GM12872 (cell line): ENCODE measurements around the gene ZNF646.

Experiments used
- TF ChIP-seq, protein P1 (sequence below): IDR thresholded peaks from 3 replicates; pipeline ENCODE4 v1.5.1; 2011; ENCODE audit warnings: low read depth, mild to moderate bottlenecking, low read length, moderate library complexity; ENCODE audit not compliant: insufficient read depth

ZNF646 gene

DNA sequence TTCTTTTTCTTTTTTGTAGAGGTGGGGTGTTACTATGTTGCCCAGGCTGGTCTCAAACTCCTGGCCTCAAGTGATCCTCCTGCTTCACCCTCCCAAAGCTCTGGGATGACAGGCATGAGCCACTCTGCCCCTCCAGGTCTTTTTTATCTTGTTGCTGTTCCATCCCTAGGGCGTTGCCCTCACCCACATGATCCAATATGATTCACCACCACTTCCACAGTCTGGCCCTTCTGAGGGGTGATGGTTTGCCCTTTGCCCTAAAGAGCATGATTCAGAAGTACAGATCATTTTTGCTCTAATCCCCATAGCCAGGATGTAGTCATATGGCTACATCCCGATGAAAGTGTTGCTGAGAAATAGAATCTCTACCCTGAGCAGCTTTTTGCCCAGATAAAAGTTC, 22.1 kb upstream of the ZNF646 start:
- TF ChIP-seq, protein P1, sequence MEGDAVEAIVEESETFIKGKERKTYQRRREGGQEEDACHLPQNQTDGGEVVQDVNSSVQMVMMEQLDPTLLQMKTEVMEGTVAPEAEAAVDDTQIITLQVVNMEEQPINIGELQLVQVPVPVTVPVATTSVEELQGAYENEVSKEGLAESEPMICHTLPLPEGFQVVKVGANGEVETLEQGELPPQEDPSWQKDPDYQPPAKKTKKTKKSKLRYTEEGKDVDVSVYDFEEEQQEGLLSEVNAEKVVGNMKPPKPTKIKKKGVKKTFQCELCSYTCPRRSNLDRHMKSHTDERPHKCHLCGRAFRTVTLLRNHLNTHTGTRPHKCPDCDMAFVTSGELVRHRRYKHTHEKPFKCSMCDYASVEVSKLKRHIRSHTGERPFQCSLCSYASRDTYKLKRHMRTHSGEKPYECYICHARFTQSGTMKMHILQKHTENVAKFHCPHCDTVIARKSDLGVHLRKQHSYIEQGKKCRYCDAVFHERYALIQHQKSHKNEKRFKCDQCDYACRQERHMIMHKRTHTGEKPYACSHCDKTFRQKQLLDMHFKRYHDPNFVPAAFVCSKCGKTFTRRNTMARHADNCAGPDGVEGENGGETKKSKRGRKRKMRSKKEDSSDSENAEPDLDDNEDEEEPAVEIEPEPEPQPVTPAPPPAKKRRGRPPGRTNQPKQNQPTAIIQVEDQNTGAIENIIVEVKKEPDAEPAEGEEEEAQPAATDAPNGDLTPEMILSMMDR = no peak

DNA sequence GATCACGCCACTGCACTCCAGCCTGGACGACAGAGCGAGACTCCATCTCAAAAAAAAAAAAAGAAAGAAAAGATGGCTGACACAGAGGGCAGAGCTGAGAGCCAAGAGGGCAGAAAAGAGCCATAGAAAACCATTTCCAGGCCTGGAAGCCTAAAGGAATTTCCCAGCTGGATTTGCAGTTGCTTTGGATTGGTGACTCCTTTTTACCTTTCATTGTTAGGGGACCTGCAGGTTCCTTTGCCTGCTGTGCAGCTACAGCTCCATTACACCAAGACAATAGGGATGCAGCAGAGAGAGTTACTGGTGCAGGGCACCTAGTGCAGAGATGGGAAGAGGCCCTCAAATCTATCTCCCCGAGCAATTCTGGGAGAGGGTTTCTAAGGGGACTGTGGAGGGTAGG, 18.6 kb upstream of the ZNF646 start:
- TF ChIP-seq, protein P1 = no peak

DNA sequence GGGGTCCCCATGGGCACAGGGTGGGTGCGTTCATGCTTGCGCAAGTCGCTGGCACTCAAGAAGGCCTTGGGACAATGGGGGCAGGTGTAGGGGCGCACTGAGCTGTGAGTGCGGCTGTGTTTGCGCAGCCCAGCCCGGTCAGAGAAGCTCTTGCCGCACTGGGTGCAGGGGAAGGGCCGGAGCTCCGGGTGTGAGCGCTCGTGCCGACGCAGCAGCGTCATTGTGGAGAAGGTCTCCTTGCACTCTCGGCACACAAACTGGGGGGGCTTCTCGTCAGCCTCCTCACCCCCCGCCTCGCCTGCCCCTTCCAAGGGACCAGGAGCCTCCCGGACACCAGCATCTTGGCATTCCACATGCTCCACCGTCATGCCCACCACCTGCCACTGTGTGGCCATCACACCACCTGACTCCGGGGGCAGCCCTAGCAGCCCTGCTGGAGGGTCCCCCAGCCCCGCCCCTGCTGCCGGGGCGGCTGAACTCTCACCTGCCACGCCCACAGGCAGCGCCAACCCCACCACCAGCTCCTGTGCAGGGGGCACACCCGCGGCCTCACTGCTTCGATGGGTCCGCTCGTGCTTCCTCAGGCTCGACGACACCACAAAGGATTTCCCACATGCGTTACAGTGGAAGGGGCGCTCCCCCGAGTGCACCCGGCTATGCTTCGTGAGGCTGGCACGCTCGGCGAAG, 13.0 kb upstream of the ZNF646 start:
- TF ChIP-seq, protein P1 = no peak

DNA sequence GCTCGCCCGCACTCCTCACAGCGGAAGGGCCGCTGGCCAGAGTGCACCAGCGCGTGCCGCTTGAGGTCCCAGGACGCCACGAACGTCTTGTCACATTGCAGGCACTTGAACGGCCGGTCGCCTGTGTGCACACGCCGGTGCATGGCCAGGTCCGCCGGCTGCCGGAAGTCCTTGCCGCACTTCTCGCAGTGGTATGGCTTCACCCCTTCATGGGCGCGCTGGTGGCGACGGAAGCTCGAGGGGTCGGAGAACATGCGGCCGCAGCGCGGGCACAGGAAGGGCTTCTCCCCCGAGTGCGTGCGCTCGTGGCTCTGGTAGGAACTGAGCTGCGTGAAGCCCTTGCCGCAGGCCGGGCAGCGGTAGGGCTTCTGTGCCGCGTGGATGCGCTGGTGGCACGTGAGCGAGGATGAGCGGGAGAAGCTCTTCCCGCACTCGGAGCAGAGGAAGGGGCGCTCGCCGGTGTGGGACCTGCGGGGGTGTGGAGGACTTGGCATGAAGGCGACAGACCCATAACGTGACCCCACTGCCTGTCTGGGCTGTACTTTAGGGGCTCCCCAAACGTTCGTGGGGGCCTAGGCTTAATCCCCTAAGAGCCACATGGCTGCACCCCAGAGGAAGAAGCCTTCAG, 12.3 kb upstream of the ZNF646 start:
- TF ChIP-seq, protein P1 = no peak

DNA sequence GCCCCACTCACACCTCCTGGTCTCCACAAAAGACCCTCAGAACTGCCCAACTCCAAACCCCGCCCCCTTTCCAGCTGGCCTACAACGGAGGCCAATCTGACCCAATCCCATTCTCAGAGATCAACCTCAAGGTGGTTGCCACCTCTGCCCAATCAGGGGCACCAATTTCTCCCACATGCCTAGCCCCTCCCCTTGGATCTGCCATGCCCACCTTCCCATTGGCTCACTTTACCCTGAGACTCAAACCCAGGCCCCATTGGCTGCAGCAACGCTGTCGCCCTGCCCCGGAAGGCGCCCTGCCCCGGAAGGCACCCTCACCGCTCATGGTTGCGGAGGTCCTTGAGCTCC, 10.8 kb upstream of the ZNF646 start:
- TF ChIP-seq, protein P1 = no peak

DNA sequence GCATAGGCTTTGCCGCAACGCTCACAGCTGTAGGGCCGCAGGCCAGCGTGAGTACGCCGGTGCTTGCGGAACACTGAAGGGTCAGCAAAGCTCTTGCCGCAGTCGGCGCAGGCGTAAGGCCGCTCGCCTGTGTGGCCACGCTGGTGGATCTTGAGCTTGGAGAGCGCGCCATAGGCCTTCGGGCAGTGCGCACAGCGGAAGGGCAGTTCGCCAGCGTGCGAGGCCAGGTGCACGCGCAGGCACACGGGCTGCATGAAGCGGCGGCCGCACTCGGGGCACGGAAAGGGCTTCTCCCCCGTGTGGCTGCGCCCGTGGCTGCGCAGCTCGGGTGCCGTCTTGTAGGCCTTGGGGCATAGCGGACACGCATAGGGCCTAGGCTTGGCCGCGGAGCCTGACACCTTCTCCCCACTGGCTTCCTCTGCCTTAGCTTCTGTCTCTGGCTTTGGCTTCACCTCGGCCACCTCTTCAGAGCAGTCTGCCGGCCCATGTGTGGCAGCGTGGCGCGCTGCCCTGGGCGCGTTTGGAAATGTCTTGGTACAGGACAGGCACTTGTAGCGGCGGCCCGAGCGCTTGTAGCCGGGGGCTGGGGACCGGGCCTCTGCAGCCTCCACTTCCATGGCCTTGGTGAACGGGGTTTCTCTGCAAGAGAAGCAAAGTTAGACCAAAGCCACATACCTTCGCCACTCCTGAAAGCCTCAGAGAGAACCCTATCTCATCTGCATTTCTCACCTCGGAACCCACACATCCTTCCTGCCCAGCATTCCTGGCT, 10.2 kb upstream of the ZNF646 start:
- TF ChIP-seq, protein P1 = no peak

DNA sequence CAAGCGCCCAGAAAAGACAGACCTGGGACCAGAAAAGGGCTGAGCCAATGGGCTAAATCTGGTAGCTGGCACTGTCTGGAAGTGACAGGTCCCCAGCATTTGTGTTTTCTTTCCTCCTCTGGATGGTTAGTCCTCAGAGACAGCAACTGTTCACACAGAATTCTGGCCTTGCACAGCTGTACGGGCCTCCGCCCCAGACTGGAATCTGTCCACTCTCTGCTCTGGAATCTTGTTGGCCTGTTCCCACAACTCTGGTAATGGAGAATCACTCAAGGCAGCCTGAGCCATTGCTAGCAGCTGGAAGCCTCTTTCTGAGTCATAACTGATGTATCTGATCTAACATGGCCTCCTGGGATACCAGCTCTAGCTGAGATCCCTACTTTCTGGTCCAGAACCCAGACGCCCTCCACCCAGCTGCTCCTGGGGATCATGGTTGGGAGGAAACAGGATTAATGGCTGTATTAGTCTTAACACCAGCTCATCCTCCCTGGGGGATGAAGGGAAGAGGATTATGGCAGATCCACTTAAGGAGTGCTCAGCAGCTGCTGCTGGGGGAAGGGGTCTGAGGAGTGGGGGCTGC, 9.2 kb upstream of the ZNF646 start:
- TF ChIP-seq, protein P1 = no peak
